Endodermal cell (in vitro differentiated cells): ENCODE results near the gene PPP2R2C. TPM values are rescaled to one million over a fixed set of nuclear protein-coding genes. Genes with fewer than 3 reads are reported as not detected.

Experiments used
- DNase-seq: peaks from one replicate; pipeline ENCODE4 v3.0.0-alpha.2; 2017
- H3K27ac ChIP-seq: 2 replicates; pipeline ENCODE4 v1.5.1; 2013; ENCODE audit warnings: mild to moderate bottlenecking, low read depth, low read length, moderate library complexity
- H3K27me3 ChIP-seq: 2 replicates; pipeline ENCODE4 v1.6.1; 2013; ENCODE audit warnings: mild to moderate bottlenecking, low read length, moderate library complexity; ENCODE audit not compliant: insufficient read depth, control insufficient read depth, poor library complexity, severe bottlenecking
- H3K36me3 ChIP-seq: 2 replicates; pipeline ENCODE4 v1.7.0; 2013; ENCODE audit warnings: mild to moderate bottlenecking, low read length, moderate library complexity; ENCODE audit not compliant: control insufficient read depth, insufficient read depth
- H3K4me1 ChIP-seq: one replicate; pipeline ENCODE4 v1.7.0; 2013; ENCODE audit warnings: low read length; ENCODE audit not compliant: control insufficient read depth, insufficient read depth
- H3K4me3 ChIP-seq: 2 replicates; pipeline ENCODE4 v1.5.1; 2013; ENCODE audit warnings: mild to moderate bottlenecking, low read length, moderate library complexity
- H3K9ac ChIP-seq: 2 replicates; pipeline ENCODE4 v1.6.1; 2013; ENCODE audit warnings: mild to moderate bottlenecking, low read length, moderate library complexity; ENCODE audit not compliant: poor library complexity, severe bottlenecking; ENCODE audit errors: extremely low read depth
- H3K9me3 ChIP-seq: 2 replicates; pipeline ENCODE4 v1.6.1; 2013; ENCODE audit warnings: mild to moderate bottlenecking, low read length, moderate library complexity; ENCODE audit not compliant: control insufficient read depth
- H3K27ac Mint-ChIP-seq: 2 replicates; pipeline ENCODE4 v1.8.0; 2020; ENCODE audit warnings: mixed read lengths
- H3K27me3 Mint-ChIP-seq: 2 replicates; pipeline ENCODE4 v1.8.0; 2021; ENCODE audit warnings: mild to moderate bottlenecking, mixed read lengths; ENCODE audit not compliant: insufficient read depth
- H3K36me3 Mint-ChIP-seq: 2 replicates; pipeline ENCODE4 v1.8.0; 2020; ENCODE audit warnings: low read depth, mixed read lengths
- H3K4me1 Mint-ChIP-seq: 2 replicates; pipeline ENCODE4 v1.8.0; 2020; ENCODE audit warnings: mixed read lengths
- H3K4me3 Mint-ChIP-seq: 2 replicates; pipeline ENCODE4 v1.8.0; 2020; ENCODE audit warnings: mild to moderate bottlenecking, moderate library complexity, mixed read lengths
- H3K9me3 Mint-ChIP-seq: 2 replicates; pipeline ENCODE4 v1.8.0; 2020; ENCODE audit warnings: mild to moderate bottlenecking, mixed read lengths
- CTCF ChIP-seq: fragments of 200-600 bp; sonication (generic); conservative IDR thresholded peaks from 2 replicates; pipeline ENCODE4 v1.5.0; 2021; ENCODE audit warnings: antibody characterized with exemption, mild to moderate bottlenecking
- WGBS, 2 experiments: methylation state at CpG; one replicate each; pipeline versions ENCODE4 v1.1.5 to v1.1.7; 2013; ENCODE audit warnings: missing lambda C conversion rate in 2 of 2, mixed read lengths in 1 of 2; ENCODE audit not compliant: insufficient coverage in 1 of 2, insufficient read length in 1 of 2; 5-methylcytosine and 5-hydroxymethylcytosine counted together
- total RNA-seq, 2 donors: library from RNA; stranded (reverse); fragmentation: NEBNext Ultra II Directional in 1 of 2; extraction: Animal tissue kit (Norgen Biotek cat#: 25700) in 1 of 2; gene quantifications; 2 replicates in 1 of 2; 3 replicates in 1 of 2; pipeline ENCODE4 v1.2.1, GENCODE V29; 2021

Gene PPP2R2C
- total RNA-seq, 2 donors from 2014 or later = 4.4 to 19.2 TPM

- H3K27me3 Mint-ChIP-seq = no peaks in the 10 kb centered on the region
- H3K27ac Mint-ChIP-seq = no peak overlapping the region
- 92 to 93% methylated on average over 18 to 21 of the region's 21 CpGs for WGBS, 2 experiments
- no peaks in the 10 kb centered on the region for H3K36me3 Mint-ChIP-seq
- DNase-seq = no peak
- H3K9me3 Mint-ChIP-seq = no peaks in the 10 kb centered on the region
- no peak overlapping the region for H3K9ac ChIP-seq
- no peaks in the 10 kb centered on the region for H3K36me3 ChIP-seq
- H3K9me3 ChIP-seq = no peaks in the 10 kb centered on the region
- no peak overlapping the region for H3K4me3 ChIP-seq
- H3K4me1 ChIP-seq = no peaks in the 10 kb centered on the region
- no peak overlapping the region for H3K27ac ChIP-seq
- peaks cover 4% of the 10 kb centered on the region for H3K4me1 Mint-ChIP-seq
- H3K4me3 Mint-ChIP-seq = no peak overlapping the region
- TF ChIP-seq CTCF = no peak
- H3K27me3 ChIP-seq = no peaks in the 10 kb centered on the region
These were observed 29.1 kb downstream of the PPP2R2C start for GRCh38 chr4:6443035-6444023.

DNA sequence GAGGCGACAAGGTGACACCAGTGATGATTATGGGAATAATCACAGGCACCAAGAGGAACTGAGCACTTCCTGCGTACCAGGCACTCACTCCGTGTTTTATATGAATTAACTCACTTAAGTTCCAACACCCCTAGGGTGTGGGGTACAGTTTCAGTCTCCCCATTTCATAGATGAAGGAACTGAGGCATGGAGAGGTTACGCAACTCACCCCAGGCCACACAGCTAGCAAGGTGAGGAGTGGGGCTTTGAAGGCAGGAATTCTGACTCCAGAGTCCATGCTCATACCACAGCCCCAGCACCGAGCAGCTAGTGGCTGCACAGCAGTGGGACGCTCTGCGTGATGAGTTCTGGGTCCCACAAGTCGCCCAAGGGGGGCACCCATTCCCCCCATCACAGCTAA is 29.9 kb downstream of the PPP2R2C start:
- Histone ChIP-seq H3K4me3 (no peak overlapping the region), H3K4me1 (no peaks in the 10 kb centered on the region), H3K27me3 (no peaks in the 10 kb centered on the region), H3K9ac (no peak overlapping the region), H3K9me3 (no peaks in the 10 kb centered on the region), H3K36me3 (no peaks in the 10 kb centered on the region), H3K27ac (no peak overlapping the region)
- WGBS, 2 experiments = 89 to 91% methylated on average over 5 to 8 of the region's 8 CpGs
- Mint-ChIP-seq H3K27me3 (no peaks in the 10 kb centered on the region), H3K36me3 (no peaks in the 10 kb centered on the region), H3K4me3 (no peak overlapping the region), H3K9me3 (no peaks in the 10 kb centered on the region), H3K27ac (no peak overlapping the region), H3K4me1 (peaks cover under 1% of the 10 kb centered on the region)
- TF ChIP-seq CTCF = no peak
- DNase-seq = no peak

DNA sequence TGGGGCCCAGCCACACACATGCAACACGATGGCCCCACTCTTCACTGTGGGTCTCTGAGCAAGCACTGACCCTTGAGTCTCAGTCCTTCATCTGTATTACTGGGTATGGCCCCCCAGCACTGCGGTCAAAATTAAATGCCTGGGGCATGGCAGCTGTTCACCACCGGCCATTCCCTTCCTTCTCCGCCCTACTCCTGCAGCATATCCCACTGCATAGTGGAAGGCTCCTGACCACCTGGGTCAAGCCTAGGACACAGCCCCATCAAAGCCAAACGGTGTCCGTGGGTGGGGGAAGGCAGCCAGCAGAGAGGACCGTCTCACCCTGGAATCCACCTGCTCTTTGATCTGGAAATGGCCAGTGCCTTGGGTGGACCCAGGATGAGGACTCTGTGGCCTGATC is 30.7 kb downstream of the PPP2R2C start:
- Mint-ChIP-seq H3K9me3 (no peaks in the 10 kb centered on the region), H3K4me3 (no peak overlapping the region), H3K27me3 (no peaks in the 10 kb centered on the region), H3K27ac (no peak overlapping the region), H3K36me3 (no peaks in the 10 kb centered on the region), H3K4me1 (no peaks in the 10 kb centered on the region)
- Histone ChIP-seq H3K4me3 (no peak overlapping the region), H3K27me3 (no peaks in the 10 kb centered on the region), H3K9ac (no peak overlapping the region), H3K36me3 (no peaks in the 10 kb centered on the region), H3K27ac (no peak overlapping the region), H3K4me1 (no peaks in the 10 kb centered on the region), H3K9me3 (no peaks in the 10 kb centered on the region)
- TF ChIP-seq CTCF = no peak
- DNase-seq = no peak
- 87 to 90% methylated on average over 5 to 7 of the region's 7 CpGs for WGBS, 2 experiments
